H1 (cell line): ENCODE results near the gene FRMD4A. TPM values are rescaled to one million over a fixed set of nuclear protein-coding genes. Genes with fewer than 3 reads are reported as not detected.

Source experiments
- CTCF ChIA-PET: fragments of 300-600 bp; sonication (Branson Sonifier 250); formaldehyde crosslinking; loops from one replicate; lab custom pipeline; 2021; ENCODE audit not compliant: partially characterized antibody; lab: Charles Lee
- POLR2A ChIA-PET: fragments of 300-600 bp; sonication (Branson Sonifier 250); formaldehyde crosslinking; loops from one replicate; lab custom pipeline; 2021; ENCODE audit warnings: inconsistent platforms; ENCODE audit not compliant: partially characterized antibody; lab: Charles Lee
- DNase-seq, 2 experiments: peaks; one replicate each; pipeline versions ENCODE4 v3.0.0 to v3.0.0-alpha.2; 2010 to 2022; ENCODE audit warnings: low spot score in 2 of 2, low read depth in 1 of 2, mixed read lengths in 1 of 2
- FAIRE-seq: peaks from 2 replicates; lab custom pipeline; 2011; peaks lifted over from hg19 to GRCh38; lab: Jason Lieb, UNC
- H2AFZ ChIP-seq: 2 replicates; pipeline ENCODE4 v1.8.1; 2012; ENCODE audit warnings: low read length, inconsistent platforms
- H2AK5ac ChIP-seq: 2 replicates; pipeline ENCODE4 v1.6.1; 2013; ENCODE audit warnings: low read depth, low read length
- H2BK120ac ChIP-seq: replicated peaks from 2 replicates; pipeline ENCODE3; 2013; ENCODE audit warnings: low read depth, low read length, inconsistent platforms
- H2BK12ac ChIP-seq: 2 replicates; pipeline ENCODE4 v1.6.1; 2013; ENCODE audit warnings: low read depth, low read length
- H2BK15ac ChIP-seq: 2 replicates; pipeline ENCODE4 v1.6.1; 2013; ENCODE audit warnings: low read length
- H2BK20ac ChIP-seq: 2 replicates; pipeline ENCODE4 v1.6.1; 2013; ENCODE audit warnings: low read length
- H2BK5ac ChIP-seq: 2 replicates; pipeline ENCODE4 v1.6.1; 2013; ENCODE audit warnings: low read depth, low read length
- H3K14ac ChIP-seq: 2 replicates; pipeline ENCODE4 v1.6.1; 2013; ENCODE audit warnings: inconsistent platforms; ENCODE audit not compliant: insufficient read length
- H3K18ac ChIP-seq: 2 replicates; pipeline ENCODE4 v1.6.1; 2013; ENCODE audit warnings: low read length; ENCODE audit errors: extremely low read depth
- H3K23ac ChIP-seq: 2 replicates; pipeline ENCODE4 v1.6.1; 2013; ENCODE audit warnings: inconsistent platforms; ENCODE audit not compliant: insufficient read length
- H3K23me2 ChIP-seq: 2 replicates; pipeline ENCODE4 v1.6.1; 2013; ENCODE audit warnings: low read depth, low read length
- H3K27ac ChIP-seq: 2 replicates; pipeline ENCODE4 v1.6.1; 2011; ENCODE audit warnings: low read depth, low read length, inconsistent platforms
- H3K27me3 ChIP-seq, 4 experiments: replicated peaks in 1 of 4; 1 replicate in 1 of 4; 2 replicates in 3 of 4; pipeline versions ENCODE4 v1.6.1 to v1.8.1; 2011 to 2013; ENCODE audit warnings: low read length in 3 of 4, mild to moderate bottlenecking in 3 of 4, inconsistent platforms in 2 of 4, mixed read lengths in 2 of 4, moderate library complexity in 1 of 4; ENCODE audit not compliant: control insufficient read depth in 3 of 4, insufficient read depth in 3 of 4; ENCODE audit errors: extremely low read depth in 1 of 4
- H3K36me3 ChIP-seq, 4 experiments: 2 replicates each; pipeline versions ENCODE4 v1.6.1 to v1.8.1; 2011 to 2013; ENCODE audit warnings: mild to moderate bottlenecking in 4 of 4, low read length in 3 of 4, moderate library complexity in 2 of 4, control low read depth in 1 of 4, inconsistent platforms in 1 of 4; ENCODE audit not compliant: insufficient read depth in 4 of 4, control insufficient read depth in 2 of 4
- H3K4ac ChIP-seq: replicated peaks from 2 replicates; pipeline ENCODE3; 2013; ENCODE audit warnings: low read length, low read depth, mixed read lengths, inconsistent platforms; ENCODE audit not compliant: insufficient read length
- H3K4me1 ChIP-seq, 4 experiments: replicated peaks in 1 of 4; 1 replicate in 1 of 4; 2 replicates in 3 of 4; pipeline versions ENCODE4 v1.6.1 to v1.8.1; 2011 to 2013; ENCODE audit warnings: low read length in 3 of 4, inconsistent platforms in 2 of 4, mixed read lengths in 1 of 4; ENCODE audit not compliant: insufficient read depth in 4 of 4, control insufficient read depth in 3 of 4
- H3K4me2 ChIP-seq, 2 experiments: 2 replicates each; pipeline versions ENCODE4 v1.6.1 to v1.8.1; 2011 to 2013; ENCODE audit warnings: low read depth in 2 of 2, low read length in 2 of 2, control low read depth in 1 of 2, inconsistent platforms in 1 of 2, mild to moderate bottlenecking in 1 of 2; ENCODE audit not compliant: insufficient read depth in 1 of 2
- H3K4me3 ChIP-seq, 4 experiments: fragments of 200-600, 300-600 bp in 1 of 4; sonication (generic), shearing (Covaris generic), sonication (Bioruptor Twin) in 1 of 4; 2 replicates each; pipeline versions ENCODE4 v1.5.1 to v1.8.1; 2011 to 2016; ENCODE audit warnings: low read length in 4 of 4, low read depth in 3 of 4, control low read depth in 2 of 4, inconsistent platforms in 2 of 4, mild to moderate bottlenecking in 2 of 4, mixed read lengths in 1 of 4, moderate library complexity in 1 of 4; ENCODE audit not compliant: insufficient read depth in 2 of 4; ENCODE audit errors: extremely low read depth in 1 of 4
- H3K56ac ChIP-seq: replicated peaks from 2 replicates; pipeline ENCODE3; 2013; ENCODE audit warnings: low read depth, mild to moderate bottlenecking, mixed read lengths, low read length, inconsistent platforms; ENCODE audit not compliant: insufficient read length
- H3K79me1 ChIP-seq: 2 replicates; pipeline ENCODE4 v1.6.1; 2013; ENCODE audit warnings: low read depth, low read length, control low read depth
- H3K79me2 ChIP-seq, 2 experiments: 2 replicates each; pipeline versions ENCODE4 v1.6.1 to v1.8.1; 2012 to 2013; ENCODE audit warnings: low read length in 2 of 2, mild to moderate bottlenecking in 2 of 2, inconsistent platforms in 1 of 2; ENCODE audit not compliant: insufficient read depth in 2 of 2, control insufficient read depth in 1 of 2
- H3K9ac ChIP-seq, 4 experiments: replicated peaks in 1 of 4; 1 replicate in 1 of 4; 2 replicates in 3 of 4; pipeline versions ENCODE4 v1.6.1 to v1.8.1; 2011 to 2013; ENCODE audit warnings: low read depth in 3 of 4, low read length in 3 of 4, control low read depth in 2 of 4, mild to moderate bottlenecking in 2 of 4, moderate library complexity in 2 of 4, inconsistent platforms in 1 of 4; ENCODE audit errors: extremely low read depth in 1 of 4
- H3K9me3 ChIP-seq, 2 experiments: 2 replicates each; pipeline versions ENCODE4 v1.6.1 to v1.8.1; 2012 to 2013; ENCODE audit warnings: mild to moderate bottlenecking in 2 of 2, moderate library complexity in 2 of 2, control low read depth in 1 of 2, inconsistent platforms in 1 of 2, low read depth in 1 of 2, low read length in 1 of 2, mixed read lengths in 1 of 2; ENCODE audit not compliant: insufficient read depth in 2 of 2
- H4K20me1 ChIP-seq, 2 experiments: replicated peaks in 1 of 2; 2 replicates each; pipeline versions ENCODE3 to v1.8.1; 2011 to 2013; ENCODE audit warnings: inconsistent platforms in 2 of 2, low read length in 2 of 2, mild to moderate bottlenecking in 1 of 2; ENCODE audit not compliant: insufficient read depth in 2 of 2, control insufficient read depth in 1 of 2
- H4K5ac ChIP-seq: 2 replicates; pipeline ENCODE4 v1.6.1; 2013; ENCODE audit warnings: low read length, low read depth, mixed read lengths, inconsistent platforms; ENCODE audit not compliant: insufficient read length
- H4K8ac ChIP-seq: 2 replicates; pipeline ENCODE4 v1.8.0; 2013; ENCODE audit warnings: mild to moderate bottlenecking, moderate library complexity, low read length, inconsistent platforms; ENCODE audit not compliant: insufficient read depth; ENCODE audit errors: extremely low read depth
- H4K91ac ChIP-seq: replicated peaks from 2 replicates; pipeline ENCODE3; 2013; ENCODE audit warnings: low read length, mixed read lengths, inconsistent platforms; ENCODE audit not compliant: insufficient read length
- KDM4A ChIP-seq: IDR thresholded peaks from one replicate; pipeline ENCODE4 v1.7.1; 2012; ENCODE audit warnings: low read depth, mild to moderate bottlenecking, moderate library complexity, low read length, inconsistent platforms; ENCODE audit not compliant: severe bottlenecking
- KDM5A ChIP-seq: fragments of 200-600 bp; IDR thresholded peaks from 2 replicates; pipeline ENCODE4 v1.7.1; 2012; ENCODE audit warnings: mild to moderate bottlenecking, low read length, inconsistent platforms, mixed read lengths
- ZNF274 ChIP-seq: IDR thresholded peaks from 2 replicates; pipeline ENCODE4 v1.7.0; 2012; ENCODE audit warnings: low read length, borderline replicate concordance; ENCODE audit errors: extremely low read depth
- WGBS, 2 experiments: shearing (Covaris generic) in 1 of 2; methylation state at CpG; one replicate each; pipeline versions ENCODE4 v1.1.6 to v1.1.7; 2013 to 2015; ENCODE audit warnings: low lambda C conversion rate in 2 of 2, mixed read lengths in 2 of 2, inconsistent platforms in 1 of 2, low coverage in 1 of 2, missing lambda C conversion rate in 1 of 2; ENCODE audit not compliant: insufficient replicate concordance in 2 of 2, insufficient coverage in 1 of 2, insufficient read length in 1 of 2; ENCODE audit errors: extremely low coverage in 1 of 2, missing lambda C conversion rate in 1 of 2; 5-methylcytosine and 5-hydroxymethylcytosine counted together
- polyA plus RNA-seq, 7 experiments: library from polyadenylated mRNA; depleted of rRNA in 3 of 7; stranded (reverse) in 5 of 7; unstranded in 2 of 7; fragments of >200 nt in 5 of 7; fragments of 200-250 nt in 2 of 7; gene quantifications; 1 replicate in 5 of 7; 2 replicates in 1 of 7; 4 replicates in 1 of 7; pipeline versions ENCODE4 v1.2.1 to v1.2.3, GENCODE V29; 2011 to 2013; ENCODE audit warnings: missing spikeins in 2 of 7, mixed read lengths in 2 of 7
- total RNA-seq: library from RNA; stranded (reverse); fragmentation: NEBNext Ultra II Directional; extraction: Animal tissue kit (Norgen Biotek cat#: 25700); gene quantifications from 2 replicates; pipeline ENCODE4 v1.2.1, GENCODE V29; 2021

Gene FRMD4A
- total and polyA plus RNA-seq, 2 of the 8 experiments (the other 6 are each of a cell fraction or from before 2014, with no cell fraction given), result 38.6 to 39.6 TPM

- Histone ChIP-seq H2BK5ac (no peak overlapping the region), H4K20me1 (no peaks in the 10 kb centered on the region), H3K23me2 (peaks cover 2% of the 10 kb centered on the region; the same call in 1 of the 2 replicates), H3K9ac (no peak overlapping the region), H3K79me1 (no peaks in the 10 kb centered on the region), H2AK5ac (no peak overlapping the region), H3K4me1 (no peaks in the 10 kb centered on the region), H2BK20ac (no peak overlapping the region), H2BK12ac (no peak overlapping the region), H3K56ac (no peak overlapping the region), H4K91ac (no peak overlapping the region), H3K4me3 (no peak overlapping the region), H2BK15ac (no peak overlapping the region), H3K4me2 (no peak overlapping the region), H4K8ac (no peak overlapping the region), H3K27me3 (no peaks in the 10 kb centered on the region), H2AFZ (no peak overlapping the region), H2BK120ac (no peak overlapping the region), H3K4ac (no peak overlapping the region), H3K23ac (no peak overlapping the region), H3K18ac (no peak overlapping the region), H3K9me3 (no peaks in the 10 kb centered on the region), H3K14ac (no peak overlapping the region), H3K36me3 (no peaks in the 10 kb centered on the region; a peak in 1 of 8 replicates), H3K27ac (no peak overlapping the region), H3K79me2 (no peaks in the 10 kb centered on the region), H4K5ac (no peak overlapping the region)
- WGBS, 2 experiments, result 95% methylated on average over 7 of the region's 7 CpGs; no CpG with 5 or more reads in 1 of the 2 experiments
- ChIA-PET POLR2A (no interaction called here), CTCF (no interaction called here)
- DNase-seq, result no peak
- FAIRE-seq, result no peak
- TF ChIP-seq KDM5A (no peak), ZNF274 (no peak), KDM4A (no peak)
Observed at GRCh38 chr10:14220026-14220425, 110.7 kb downstream of the FRMD4A start.
